ENCODE data around the gene APRT. TPM values are rescaled to one million over a fixed set of nuclear protein-coding genes. Genes with fewer than 3 reads are reported as not detected.

Gene APRT
- polyA plus RNA-seq, 1 experiment, result 66.8 TPM

DNA sequence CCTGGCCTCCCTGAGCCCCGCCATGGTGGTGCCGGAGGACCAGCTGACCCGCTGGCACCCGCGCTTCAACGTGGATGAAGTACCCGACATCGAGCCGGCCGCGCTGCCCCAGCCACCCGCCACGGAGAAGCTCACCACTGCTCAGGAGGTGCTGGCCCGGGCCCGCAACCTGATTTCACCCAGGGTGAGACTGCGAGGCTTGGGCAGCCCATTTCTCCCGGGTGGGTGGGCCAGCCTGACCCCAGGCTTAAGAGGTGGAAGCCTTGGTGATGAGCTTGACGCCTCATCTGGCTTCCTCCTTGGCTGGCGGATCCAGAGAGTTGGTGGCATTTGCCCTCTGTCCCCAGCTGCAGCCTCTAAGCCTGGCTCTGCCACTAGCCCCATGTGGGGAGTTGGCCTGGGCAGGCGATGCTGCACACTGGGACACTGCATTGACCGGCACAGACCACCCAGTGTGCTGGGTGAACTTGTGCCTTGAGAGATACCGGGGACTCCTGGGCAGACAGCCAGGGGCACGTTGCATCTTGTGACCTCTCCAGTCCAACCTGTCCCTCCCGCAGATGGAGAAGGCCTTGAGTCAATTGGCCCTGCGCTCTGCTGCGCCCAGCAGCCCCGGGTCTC is 5.1 kb downstream of the APRT start:
- DNase-seq (ENCODE audit: low read depth, low spot score), result no peak
- POLR2A ChIA-PET, result interaction anchor here (0.6 kb wide), 1 partner anchor 760 kb away, joined by 3 read pairs; no protein-coding TSS in a partner anchor
- no peak overlapping the region for H3K27ac ChIP-seq (ENCODE audit: low read depth, low read length)
- H3K4me3 ChIP-seq (ENCODE audit: low read depth, low read length), result no peak overlapping the region
- CTCF ChIA-PET, result no interaction called here
- H3K9me3 ChIP-seq (ENCODE audit: control insufficient read depth, insufficient read depth, low read length), result no peaks in the 10 kb centered on the region; the same call in 1 of the 2 replicates
- TF ChIP-seq, protein P1, sequence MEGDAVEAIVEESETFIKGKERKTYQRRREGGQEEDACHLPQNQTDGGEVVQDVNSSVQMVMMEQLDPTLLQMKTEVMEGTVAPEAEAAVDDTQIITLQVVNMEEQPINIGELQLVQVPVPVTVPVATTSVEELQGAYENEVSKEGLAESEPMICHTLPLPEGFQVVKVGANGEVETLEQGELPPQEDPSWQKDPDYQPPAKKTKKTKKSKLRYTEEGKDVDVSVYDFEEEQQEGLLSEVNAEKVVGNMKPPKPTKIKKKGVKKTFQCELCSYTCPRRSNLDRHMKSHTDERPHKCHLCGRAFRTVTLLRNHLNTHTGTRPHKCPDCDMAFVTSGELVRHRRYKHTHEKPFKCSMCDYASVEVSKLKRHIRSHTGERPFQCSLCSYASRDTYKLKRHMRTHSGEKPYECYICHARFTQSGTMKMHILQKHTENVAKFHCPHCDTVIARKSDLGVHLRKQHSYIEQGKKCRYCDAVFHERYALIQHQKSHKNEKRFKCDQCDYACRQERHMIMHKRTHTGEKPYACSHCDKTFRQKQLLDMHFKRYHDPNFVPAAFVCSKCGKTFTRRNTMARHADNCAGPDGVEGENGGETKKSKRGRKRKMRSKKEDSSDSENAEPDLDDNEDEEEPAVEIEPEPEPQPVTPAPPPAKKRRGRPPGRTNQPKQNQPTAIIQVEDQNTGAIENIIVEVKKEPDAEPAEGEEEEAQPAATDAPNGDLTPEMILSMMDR (IDR thresholded peaks at IDR 0.05; ENCODE audit: low read depth, low read length), result no peak
- no peaks in the 10 kb centered on the region for H3K27me3 ChIP-seq (ENCODE audit: control insufficient read depth, insufficient read depth, low read length)

DNA sequence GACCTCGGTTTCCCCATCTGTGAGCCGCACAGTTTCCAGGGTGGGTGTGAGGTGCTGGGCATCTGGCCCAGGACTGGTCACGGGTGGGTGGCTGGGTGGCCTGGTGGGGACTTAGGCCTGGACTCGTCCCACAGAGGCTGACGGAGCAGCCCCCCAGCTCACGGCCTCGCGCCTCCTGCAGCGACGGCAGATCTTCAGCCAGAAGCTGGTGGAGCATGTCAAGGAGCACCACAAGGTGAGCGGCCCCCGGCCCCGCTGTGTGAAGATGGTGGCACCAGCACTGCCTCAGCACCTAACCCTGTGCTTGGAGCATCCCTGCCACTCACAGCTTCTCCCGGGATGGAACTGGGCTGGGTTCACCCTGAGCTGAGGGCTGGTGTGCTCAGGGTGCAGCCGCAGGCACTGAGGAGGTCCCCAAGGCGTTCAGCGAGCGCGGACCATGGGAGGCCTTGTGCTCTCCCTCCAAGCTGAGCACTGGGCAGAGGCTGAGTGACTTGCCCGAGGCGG is 5.8 kb downstream of the APRT start:
- CTCF ChIA-PET, result no interaction called here
- TF ChIP-seq, protein P1 (IDR thresholded peaks at IDR 0.05; ENCODE audit: low read depth, low read length), result no peak
- Histone ChIP-seq H3K27me3 (ENCODE audit: control insufficient read depth, insufficient read depth, low read length) (no peaks in the 10 kb centered on the region), H3K9me3 (ENCODE audit: control insufficient read depth, insufficient read depth, low read length) (no peaks in the 10 kb centered on the region; the same call in 1 of the 2 replicates), H3K27ac (ENCODE audit: low read depth, low read length) (no peak overlapping the region), H3K4me3 (ENCODE audit: low read depth, low read length) (no peak overlapping the region)
- POLR2A ChIA-PET, result no interaction called here
- DNase-seq (ENCODE audit: low read depth, low spot score), result no peak

DNA sequence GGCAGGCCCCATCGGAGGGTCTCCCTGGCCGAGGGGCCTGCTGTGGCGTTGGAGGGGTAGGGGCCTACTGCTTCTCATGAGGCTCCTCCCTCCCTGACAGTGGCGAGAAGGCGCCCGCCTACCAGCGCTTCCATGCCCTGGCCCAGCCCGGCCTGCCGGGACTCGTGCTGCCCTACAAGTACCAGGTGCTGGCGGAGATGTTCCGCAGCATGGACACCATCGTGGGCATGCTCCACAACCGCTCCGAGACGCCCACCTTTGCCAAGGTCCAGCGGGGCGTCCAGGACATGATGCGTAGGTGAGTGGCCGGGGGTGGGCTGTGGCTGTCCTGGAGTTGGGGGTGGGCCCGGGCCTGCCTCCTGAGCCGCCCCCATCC is 6.4 kb downstream of the APRT start:
- Histone ChIP-seq H3K27ac (ENCODE audit: low read depth, low read length) (no peak overlapping the region), H3K9me3 (ENCODE audit: control insufficient read depth, insufficient read depth, low read length) (no peaks in the 10 kb centered on the region; the same call in 1 of the 2 replicates), H3K4me3 (ENCODE audit: low read depth, low read length) (no peak overlapping the region; the same call in 1 of the 2 replicates), H3K27me3 (ENCODE audit: control insufficient read depth, insufficient read depth, low read length) (no peaks in the 10 kb centered on the region)
- CTCF ChIA-PET, result no interaction called here
- TF ChIP-seq, protein P1 (IDR thresholded peaks at IDR 0.05; ENCODE audit: low read depth, low read length), result no peak
- POLR2A ChIA-PET, result no interaction called here
- DNase-seq (ENCODE audit: low read depth, low spot score), result no peak

DNA sequence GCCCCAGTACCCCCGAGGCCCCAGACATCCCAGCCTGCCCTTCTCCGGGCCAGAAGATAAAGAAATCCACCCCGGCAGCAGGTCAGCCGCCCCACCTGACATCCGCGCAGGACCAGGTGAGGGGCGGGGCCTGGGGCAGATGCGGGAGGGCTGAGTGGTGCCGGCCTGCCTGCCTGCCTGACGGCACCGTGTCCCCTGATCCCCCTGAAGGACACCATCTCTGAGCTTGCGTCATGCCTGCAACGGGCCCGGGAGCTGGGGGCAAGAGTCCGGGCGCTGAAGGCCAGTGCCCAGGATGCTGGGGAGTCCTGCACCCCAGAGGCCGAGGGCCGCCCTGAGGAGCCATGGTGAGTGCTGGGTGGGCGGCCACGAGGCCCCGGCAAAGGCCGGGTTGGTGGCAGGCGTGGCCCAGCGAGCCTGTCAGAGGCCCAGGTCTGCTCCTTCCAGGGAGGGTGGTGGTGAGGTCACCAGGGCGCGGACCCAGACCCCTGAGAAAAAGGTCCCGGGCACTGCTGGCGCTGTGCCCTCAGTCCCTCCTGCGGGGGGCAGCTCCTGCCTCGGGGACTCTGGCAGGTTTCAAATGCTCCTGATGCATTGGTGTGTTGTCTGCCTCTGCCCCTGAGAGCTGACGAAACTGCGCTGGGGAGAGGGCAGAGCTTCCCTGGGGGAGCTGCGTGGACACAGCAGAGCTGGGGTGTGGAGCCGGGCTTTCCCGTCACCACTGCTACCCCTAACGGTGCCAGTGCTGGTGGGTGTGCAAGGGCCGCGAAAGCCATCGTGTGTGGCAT is 7.0 kb downstream of the APRT start:
- TF ChIP-seq, protein P1 (IDR thresholded peaks at IDR 0.05; ENCODE audit: low read depth, low read length), result no peak
- Histone ChIP-seq H3K27ac (ENCODE audit: low read depth, low read length) (no peak overlapping the region), H3K9me3 (ENCODE audit: control insufficient read depth, insufficient read depth, low read length) (no peaks in the 10 kb centered on the region; the same call in 1 of the 2 replicates), H3K4me3 (ENCODE audit: low read depth, low read length) (peak overlapping the region; percentile 57), H3K27me3 (ENCODE audit: control insufficient read depth, insufficient read depth, low read length) (no peaks in the 10 kb centered on the region)
- ChIA-PET POLR2A (no interaction called here), CTCF (no interaction called here)
- DNase-seq (ENCODE audit: low read depth, low spot score), result no peak

DNA sequence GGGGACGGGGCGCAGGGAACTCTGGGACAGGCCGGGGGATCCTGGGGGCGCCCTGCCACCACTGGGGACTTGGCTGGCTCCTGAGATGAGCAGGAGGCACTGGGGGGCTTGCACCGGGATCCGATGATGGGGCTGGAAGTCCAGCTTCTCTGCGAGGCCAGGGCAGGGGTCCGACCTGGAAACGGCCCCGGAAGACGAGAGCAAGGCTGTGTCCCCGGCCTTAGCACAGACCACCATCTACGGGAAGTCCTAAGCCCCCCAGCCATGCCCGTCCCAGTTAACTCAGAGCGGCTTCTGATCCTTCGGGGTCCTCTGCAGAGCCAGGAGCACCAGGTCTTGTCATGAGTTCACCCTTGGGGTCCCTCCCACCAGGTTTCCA is 7.6 kb downstream of the APRT start:
- DNase-seq (ENCODE audit: low read depth, low spot score), result no peak
- CTCF ChIA-PET, result no interaction called here
- TF ChIP-seq, protein P1 (IDR thresholded peaks at IDR 0.05; ENCODE audit: low read depth, low read length), result no peak
- POLR2A ChIA-PET, result interaction anchor here (1.6 kb wide), 1 partner anchor 17 kb away, joined by 4 read pairs; no protein-coding TSS in a partner anchor
- no peak overlapping the region for H3K27ac ChIP-seq (ENCODE audit: low read depth, low read length)
- no peaks in the 10 kb centered on the region for H3K27me3 ChIP-seq (ENCODE audit: control insufficient read depth, insufficient read depth, low read length)
- peak overlapping the region; percentile 57 for H3K4me3 ChIP-seq (ENCODE audit: low read depth, low read length)
- H3K9me3 ChIP-seq (ENCODE audit: control insufficient read depth, insufficient read depth, low read length), result no peaks in the 10 kb centered on the region; the same call in 1 of the 2 replicates

Data from AG04450 (cell line).